Mammary epithelial cell (primary cell): Measurements from ENCODE around the gene BRD4.

Experiments
- EZH2 ChIP-seq: IDR thresholded peaks from 2 replicates; pipeline ENCODE4 v1.6.1; 2012; ENCODE audit warnings: low read length, inconsistent platforms, borderline replicate concordance
- TF ChIP-seq, protein P1 (sequence below), 2 donors: IDR thresholded peaks in 1 of 2; conservative IDR thresholded peaks in 1 of 2; 2 replicates each; pipeline ENCODE4 v1.5.1; 2011 to 2012; ENCODE audit warnings: inconsistent platforms in 2 of 2, low read length in 2 of 2, mild to moderate bottlenecking in 2 of 2, control low read depth in 1 of 2, low read depth in 1 of 2; ENCODE audit not compliant: insufficient read depth in 1 of 2; ENCODE audit errors: extremely low read depth in 1 of 2

DNA sequence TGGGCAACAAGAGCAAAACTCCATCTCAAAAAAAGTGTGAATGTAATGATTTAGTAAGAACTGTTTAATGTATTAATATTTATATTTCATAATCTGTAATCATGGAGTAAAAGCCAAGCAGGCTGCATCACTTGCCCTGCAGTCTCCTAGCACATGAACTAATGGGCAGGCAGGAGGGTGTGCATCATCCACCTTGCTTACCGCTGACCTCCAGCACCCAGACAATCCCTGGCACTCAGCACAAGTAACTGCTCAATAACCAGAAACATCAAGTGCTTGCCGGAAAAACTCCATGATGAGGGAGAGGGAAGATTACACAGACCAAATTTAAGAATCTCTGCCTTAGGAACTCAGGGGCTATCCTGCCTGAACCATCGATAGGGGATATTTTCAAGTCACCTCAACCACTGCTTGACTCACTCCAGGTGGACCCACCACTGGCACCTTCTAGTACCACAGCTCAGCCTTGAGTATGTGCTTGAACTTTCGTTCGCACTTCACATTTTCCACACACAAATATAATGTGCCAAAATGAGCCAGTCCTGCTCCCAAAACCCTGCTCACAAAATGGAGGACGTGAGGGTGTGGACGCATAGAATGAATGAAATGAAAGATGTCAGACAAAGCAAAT, 18.6 kb downstream of the BRD4 start:
- TF ChIP-seq, protein P1, sequence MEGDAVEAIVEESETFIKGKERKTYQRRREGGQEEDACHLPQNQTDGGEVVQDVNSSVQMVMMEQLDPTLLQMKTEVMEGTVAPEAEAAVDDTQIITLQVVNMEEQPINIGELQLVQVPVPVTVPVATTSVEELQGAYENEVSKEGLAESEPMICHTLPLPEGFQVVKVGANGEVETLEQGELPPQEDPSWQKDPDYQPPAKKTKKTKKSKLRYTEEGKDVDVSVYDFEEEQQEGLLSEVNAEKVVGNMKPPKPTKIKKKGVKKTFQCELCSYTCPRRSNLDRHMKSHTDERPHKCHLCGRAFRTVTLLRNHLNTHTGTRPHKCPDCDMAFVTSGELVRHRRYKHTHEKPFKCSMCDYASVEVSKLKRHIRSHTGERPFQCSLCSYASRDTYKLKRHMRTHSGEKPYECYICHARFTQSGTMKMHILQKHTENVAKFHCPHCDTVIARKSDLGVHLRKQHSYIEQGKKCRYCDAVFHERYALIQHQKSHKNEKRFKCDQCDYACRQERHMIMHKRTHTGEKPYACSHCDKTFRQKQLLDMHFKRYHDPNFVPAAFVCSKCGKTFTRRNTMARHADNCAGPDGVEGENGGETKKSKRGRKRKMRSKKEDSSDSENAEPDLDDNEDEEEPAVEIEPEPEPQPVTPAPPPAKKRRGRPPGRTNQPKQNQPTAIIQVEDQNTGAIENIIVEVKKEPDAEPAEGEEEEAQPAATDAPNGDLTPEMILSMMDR (conservative IDR thresholded peaks at IDR 0.05 in 1 of 2, IDR thresholded peaks at IDR 0.05 in 1 of 2; ENCODE audit: extremely low read depth in 1 of 2, insufficient read depth in 1 of 2, low read depth in 1 of 2, low read length in 2 of 2): no peak
- no peak for TF ChIP-seq EZH2
